B cell (primary cell): ENCODE data around the gene COASY. TPM values are rescaled to one million over a fixed set of nuclear protein-coding genes. Genes with fewer than 3 reads are reported as not detected.

Experiments
- ATAC-seq: fragments of 200-7000 bp; cut with Tn5 transposase; one replicate; pipeline ENCODE4 v1.10.0; 2021; ENCODE audit warnings: low read depth, mild to moderate bottlenecking, moderate number of reproducible peaks, moderate library complexity
- CTCF ChIA-PET: fragments of 350-600 bp; sonication (Branson Sonifier 250); formaldehyde crosslinking; loops from one replicate; lab custom pipeline; 2021; ENCODE audit warnings: antibody characterized with exemption, inconsistent platforms; lab: Charles Lee
- POLR2A ChIA-PET: fragments of 350-600 bp; sonication (Branson Sonifier 250); formaldehyde crosslinking; loops from one replicate; lab custom pipeline; 2021; ENCODE audit warnings: antibody characterized with exemption; lab: Charles Lee
- DNase-seq: peaks from one replicate; pipeline ENCODE4 v3.0.0; 2013
- H2AFZ ChIP-seq: 2 replicates; pipeline ENCODE4 v1.6.1; 2012; ENCODE audit warnings: mild to moderate bottlenecking, low read depth, low read length; ENCODE audit not compliant: insufficient read depth, poor library complexity, severe bottlenecking
- H3K27ac ChIP-seq, 2 donors: 1 replicate in 1 of 2; 2 replicates in 1 of 2; pipeline ENCODE4 v1.5.1; 2012 to 2013; ENCODE audit warnings: low read length in 2 of 2, mild to moderate bottlenecking in 2 of 2, moderate library complexity in 1 of 2
- H3K27me3 ChIP-seq, 4 experiments: fragments of 200-600 bp in 1 of 4; sonication (generic) in 1 of 4; replicated peaks in 1 of 4; 1 replicate in 2 of 4; 2 replicates in 2 of 4; pipeline versions ENCODE4 v1.6.1 to v1.7.0; 2013 to 2016; ENCODE audit warnings: low read length in 3 of 4, mild to moderate bottlenecking in 2 of 4, mixed read lengths in 1 of 4, moderate library complexity in 1 of 4; ENCODE audit not compliant: insufficient read depth in 4 of 4, control insufficient read depth in 3 of 4; ENCODE audit errors: control extremely low read depth in 1 of 4
- H3K36me3 ChIP-seq, 2 experiments: replicated peaks in 1 of 2; 1 replicate in 1 of 2; 2 replicates in 1 of 2; pipeline versions ENCODE4 v1.6.1 to v1.7.1; 2013; ENCODE audit warnings: low read length in 1 of 2; ENCODE audit not compliant: insufficient read depth in 2 of 2, control insufficient read depth in 1 of 2; ENCODE audit errors: control extremely low read depth in 1 of 2, extremely low read depth in 1 of 2
- H3K4me1 ChIP-seq, 2 donors: fragments of 200-600 bp in 1 of 2; sonication (generic) in 1 of 2; 1 replicate in 1 of 2; 2 replicates in 1 of 2; pipeline versions ENCODE4 v1.5.1 to v1.6.1; 2013 to 2017; ENCODE audit warnings: low read length in 2 of 2; ENCODE audit not compliant: control insufficient read depth in 2 of 2, insufficient read depth in 2 of 2
- H3K4me2 ChIP-seq: replicated peaks from 2 replicates; pipeline ENCODE3; 2012; ENCODE audit warnings: mild to moderate bottlenecking, low read depth, low read length; ENCODE audit not compliant: poor library complexity, severe bottlenecking
- H3K4me3 ChIP-seq, 5 experiments: fragments of 200-600 bp in 1 of 5; sonication (generic) in 1 of 5; 1 replicate in 3 of 5; 2 replicates in 2 of 5; pipeline versions ENCODE4 v1.5.1 to v1.7.0; 2011 to 2016; ENCODE audit warnings: low read length in 4 of 5, mild to moderate bottlenecking in 4 of 5, low read depth in 2 of 5, control low read depth in 1 of 5, moderate library complexity in 1 of 5; ENCODE audit not compliant: insufficient read depth in 1 of 5; ENCODE audit errors: control extremely low read depth in 1 of 5, extremely low read depth in 1 of 5
- H3K79me2 ChIP-seq: fragments of 200-600 bp; sonication (generic); one replicate; pipeline ENCODE4 v1.6.0; 2016; ENCODE audit warnings: low read length; ENCODE audit not compliant: control insufficient read depth, insufficient read depth
- H3K9ac ChIP-seq: fragments of 200-600 bp; sonication (generic); 2 replicates; pipeline ENCODE4 v1.6.1; 2017; ENCODE audit warnings: mild to moderate bottlenecking, low read length, moderate library complexity
- H3K9me3 ChIP-seq, 3 donors: one replicate each; pipeline versions ENCODE4 v1.6.1 to v1.7.1; 2013; ENCODE audit warnings: low read length in 2 of 3; ENCODE audit not compliant: control insufficient read depth in 2 of 3, insufficient read depth in 1 of 3; ENCODE audit errors: control extremely low read depth in 1 of 3
- H4K20me1 ChIP-seq: 2 replicates; pipeline ENCODE4 v1.6.0; 2012; ENCODE audit warnings: mild to moderate bottlenecking, low read length; ENCODE audit not compliant: insufficient read depth, control insufficient read depth, poor library complexity, severe bottlenecking
- H3K27ac Mint-ChIP-seq: one replicate; pipeline ENCODE4 v1.8.0; 2021; ENCODE audit warnings: mixed read lengths
- H3K27me3 Mint-ChIP-seq: one replicate; pipeline ENCODE4 v1.8.0; 2021; ENCODE audit warnings: mixed read lengths
- H3K4me1 Mint-ChIP-seq: one replicate; pipeline ENCODE4 v1.8.0; 2021; ENCODE audit warnings: mixed read lengths
- H3K4me3 Mint-ChIP-seq: one replicate; pipeline ENCODE4 v1.8.0; 2021; ENCODE audit warnings: mixed read lengths
- H3K9me3 Mint-ChIP-seq: one replicate; pipeline ENCODE4 v1.8.0; 2022; ENCODE audit warnings: mixed read lengths; ENCODE audit not compliant: insufficient read depth
- EZH2 ChIP-seq: IDR thresholded peaks from 2 replicates; pipeline ENCODE4 v1.6.1; 2012; ENCODE audit warnings: borderline replicate concordance, low read depth, mild to moderate bottlenecking, moderate library complexity, low read length; ENCODE audit not compliant: insufficient read depth, poor library complexity, severe bottlenecking
- WGBS: methylation state at CpG from one replicate; pipeline ENCODE4 v1.1.5; 2013; ENCODE audit warnings: missing lambda C conversion rate; ENCODE audit not compliant: insufficient coverage; 5-methylcytosine and 5-hydroxymethylcytosine counted together
- intact Hi-C: fragments of 100-400 bp; cut with micrococcal nuclease; formaldehyde crosslinking; loops from one replicate; pipeline ENCODE4 v1.10.0; 2022
- polyA plus RNA-seq: library from polyadenylated mRNA; depleted of rRNA; stranded (reverse); fragments of >200 nt; gene quantifications from 2 replicates; pipeline ENCODE4 v1.2.3, GENCODE V29; 2012
- total RNA-seq, 2 donors: library from RNA; stranded (reverse); fragments of 120-200 nt in 1 of 2; gene quantifications; 1 replicate in 1 of 2; 2 replicates in 1 of 2; pipeline versions ENCODE4 v1.2.3 to v1.2.4, GENCODE V29; 2013 to 2022
- TF ChIP-seq, protein P1 (sequence below): fragments of 200-600 bp; IDR thresholded peaks from one replicate; pipeline ENCODE4 v1.8.0; 2022; ENCODE audit warnings: antibody characterized with exemption, mild to moderate bottlenecking

The COASY gene
- total and polyA plus RNA-seq, 2 donors (not counting 1 experiment from before 2014, with no cell fraction given) = 76.6 to 82.3 TPM

GRCh38 chr17:42586514-42587230, 24.7 kb downstream of the COASY start:
- Mint-ChIP-seq H3K27ac (peak overlapping the region; percentile 95), H3K9me3 (no peaks in the 10 kb centered on the region), H3K27me3 (no peaks in the 10 kb centered on the region), H3K4me1 (peaks cover 36% of the 10 kb centered on the region), H3K4me3 (peak overlapping the region; percentile 76)
- no peaks in the 10 kb centered on the region for H3K9me3 ChIP-seq
- H3K9ac ChIP-seq = no peak overlapping the region
- 88% methylated on average over 1 of the region's 7 CpGs for WGBS
- ATAC-seq (peak; percentile 51), DNase-seq (peak; percentile 50)
- no peak overlapping the region for H2AFZ ChIP-seq
- peak overlapping the region in 1 of 5 experiments; percentile 15 for H3K4me3 ChIP-seq
- H4K20me1 ChIP-seq = peaks cover 33% of the 10 kb centered on the region
- H3K4me2 ChIP-seq = peak overlapping the region; percentile 35
- H3K79me2 ChIP-seq = peaks cover 4% of the 10 kb centered on the region
- intact Hi-C loops = no loop called here
- H3K4me1 ChIP-seq = peaks cover 16 to 31% of the 10 kb centered on the region in 2 donors
- H3K36me3 ChIP-seq = peaks cover 12 to 88% of the 10 kb centered on the region in 2 experiments
- peak overlapping the region; percentile 24 to 65 for H3K27ac ChIP-seq
- ChIA-PET CTCF (interaction anchor here (0.8 to 2.1 kb wide), 6 partner anchors 8 to 93 kb away, joined by 3 to 13 read pairs (median 3); partner anchors contain the start of gene PSMC3IP), POLR2A (interaction anchor here (0.6 kb wide), 2 partner anchors 15 to 112 kb away, joined by 3 to 4 read pairs; no protein-coding TSS in a partner anchor)
- H3K27me3 ChIP-seq = no peaks in the 10 kb centered on the region
- TF ChIP-seq EZH2 = no peak
- TF ChIP-seq, protein P1, sequence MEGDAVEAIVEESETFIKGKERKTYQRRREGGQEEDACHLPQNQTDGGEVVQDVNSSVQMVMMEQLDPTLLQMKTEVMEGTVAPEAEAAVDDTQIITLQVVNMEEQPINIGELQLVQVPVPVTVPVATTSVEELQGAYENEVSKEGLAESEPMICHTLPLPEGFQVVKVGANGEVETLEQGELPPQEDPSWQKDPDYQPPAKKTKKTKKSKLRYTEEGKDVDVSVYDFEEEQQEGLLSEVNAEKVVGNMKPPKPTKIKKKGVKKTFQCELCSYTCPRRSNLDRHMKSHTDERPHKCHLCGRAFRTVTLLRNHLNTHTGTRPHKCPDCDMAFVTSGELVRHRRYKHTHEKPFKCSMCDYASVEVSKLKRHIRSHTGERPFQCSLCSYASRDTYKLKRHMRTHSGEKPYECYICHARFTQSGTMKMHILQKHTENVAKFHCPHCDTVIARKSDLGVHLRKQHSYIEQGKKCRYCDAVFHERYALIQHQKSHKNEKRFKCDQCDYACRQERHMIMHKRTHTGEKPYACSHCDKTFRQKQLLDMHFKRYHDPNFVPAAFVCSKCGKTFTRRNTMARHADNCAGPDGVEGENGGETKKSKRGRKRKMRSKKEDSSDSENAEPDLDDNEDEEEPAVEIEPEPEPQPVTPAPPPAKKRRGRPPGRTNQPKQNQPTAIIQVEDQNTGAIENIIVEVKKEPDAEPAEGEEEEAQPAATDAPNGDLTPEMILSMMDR = no peak

- Mint-ChIP-seq H3K27ac (no peak overlapping the region), H3K9me3 (no peaks in the 10 kb centered on the region)
- CTCF ChIA-PET = interaction anchor here (2.8 kb wide), 1 partner anchor 13 kb away, joined by 9 read pairs; the partner anchor contains the start of gene PSMC3IP
Measured at GRCh38 chr17:42590886-42591285, 28.9 kb downstream of the COASY start.

More at GRCh38 chr17:42590886-42591285, 28.9 kb downstream of the COASY start:
- no peaks in the 10 kb centered on the region for H3K9me3 ChIP-seq
- no peak overlapping the region for H3K4me2 ChIP-seq
- no peak overlapping the region for H3K4me3 ChIP-seq
- intact Hi-C loops = no loop called here
- peaks cover 3 to 67% of the 10 kb centered on the region in 2 experiments for H3K36me3 ChIP-seq
- H3K9ac ChIP-seq = no peak overlapping the region
- POLR2A ChIA-PET = no interaction called here
- 100% methylated on average over 2 of the region's 2 CpGs for WGBS
- no peak overlapping the region for H3K27ac ChIP-seq
- H4K20me1 ChIP-seq = peaks cover 66% of the 10 kb centered on the region
- TF ChIP-seq EZH2 = no peak
- TF ChIP-seq, protein P1 = no peak
- no peak overlapping the region for H2AFZ ChIP-seq
- Mint-ChIP-seq H3K4me1 (peaks cover 26% of the 10 kb centered on the region), H3K27me3 (no peaks in the 10 kb centered on the region), H3K4me3 (no peak overlapping the region)
- H3K79me2 ChIP-seq = peaks cover 44% of the 10 kb centered on the region
- no peaks in the 10 kb centered on the region for H3K27me3 ChIP-seq
- no peak for ATAC-seq
- DNase-seq = no peak
- H3K4me1 ChIP-seq = peaks cover 15 to 21% of the 10 kb centered on the region in 2 donors
